ENCODE measurements around the gene LZTFL1. TPM values are rescaled to one million over a fixed set of nuclear protein-coding genes. Genes with fewer than 3 reads are reported as not detected.

Gene LZTFL1
- total and polyA plus RNA-seq, 2 donors (not counting 3 experiments of a cell fraction or from before 2014, with no cell fraction given), result 18.2 to 26.1 TPM

- dilution Hi-C loops (cut with MboI; ENCODE audit: extremely low pct_ligation_motif_present, low sequenced_read_pairs) (no loop called here), intact Hi-C loops (cut with micrococcal nuclease) (loop anchor here (1.0 kb wide), 1 partner anchor 71 kb away; no protein-coding TSS in a partner anchor)
- no peaks in the 10 kb centered on the region for H3K79me2 ChIP-seq (ENCODE audit: control insufficient read depth, insufficient read depth, low read length)
- no peak overlapping the region for H3K4me2 ChIP-seq (ENCODE audit: insufficient read depth, low read length)
- H3K27ac ChIP-seq (ENCODE audit: insufficient read depth, low read depth, low read length), result no peak overlapping the region
- BruUV-seq (replicated peaks), result no TSS peak
- H3K9me1 ChIP-seq (replicated peaks; ENCODE audit: control insufficient read depth, extremely low read depth, insufficient read depth, low read length), result no peaks in the 10 kb centered on the region
- no peaks in the 10 kb centered on the region for H3K27me3 ChIP-seq (ENCODE audit: control insufficient read depth in 2 of 2, insufficient read depth in 2 of 2, low read length in 2 of 2)
- ChIA-PET CTCF (interaction anchor here (0.7 to 3.9 kb wide), 12 partner anchors 9 to 325 kb away, joined by 3 to 39 read pairs (median 6); no protein-coding TSS in a partner anchor), POLR2A (no interaction called here)
- no peak for DNase-seq (ENCODE audit: low read depth, low spot score)
- H2AFZ ChIP-seq (ENCODE audit: low read depth, low read length), result no peak overlapping the region
- peaks cover 5 to 7% of the 10 kb centered on the region in 2 experiments for H3K36me3 ChIP-seq (ENCODE audit: control insufficient read depth in 2 of 2, extremely low read depth in 1 of 2, insufficient read depth in 2 of 2, low read length in 2 of 2)
- no peak overlapping the region for H3K4me3 ChIP-seq (replicated peaks in 1 of 3; ENCODE audit: insufficient read depth in 1 of 3, low read depth in 1 of 3, low read length in 3 of 3)
- H4K20me1 ChIP-seq (replicated peaks; ENCODE audit: control insufficient read depth, extremely low read depth, insufficient read depth, low read length), result no peaks in the 10 kb centered on the region
- H3K9me3 ChIP-seq (replicated peaks; ENCODE audit: control insufficient read depth, insufficient read depth, low read length), result no peaks in the 10 kb centered on the region
- no peak for FAIRE-seq
- TF ChIP-seq EZH2 (IDR thresholded peaks at IDR 0.05; ENCODE audit: borderline replicate concordance, low read depth, low read length, severe bottlenecking) (no peak), CTCF (IDR thresholded peaks at IDR 0.05; ENCODE audit: extremely low read depth in 1 of 2, insufficient read depth in 1 of 2, low read depth in 1 of 2, low read length in 2 of 2) (peak in 1 of 2 donors; percentile 12), FOS (IDR thresholded peaks at IDR 0.05; ENCODE audit: borderline replicate concordance, insufficient read depth, low read length) (no peak), JUN (IDR thresholded peaks at IDR 0.05; ENCODE audit: borderline replicate concordance, insufficient read depth, insufficient read length, low read depth) (no peak), GATA2 (IDR thresholded peaks at IDR 0.05; ENCODE audit: insufficient read depth, insufficient read length, low read depth, low read length) (no peak)
- H3K9ac ChIP-seq (replicated peaks; ENCODE audit: extremely low read depth, insufficient read depth, low read length), result no peak overlapping the region
- H3K4me1 ChIP-seq (ENCODE audit: control insufficient read depth, extremely low read depth, insufficient read depth, low read length), result no peaks in the 10 kb centered on the region
These were observed 9.2 kb downstream of the LZTFL1 start for GRCh38 chr3:45832699-45833098.

- H3K4me3 ChIP-seq (replicated peaks in 1 of 3; ENCODE audit: insufficient read depth in 1 of 3, low read depth in 1 of 3, low read length in 3 of 3), result no peak overlapping the region
- peaks cover 2 to 7% of the 10 kb centered on the region in 2 experiments for H3K36me3 ChIP-seq (ENCODE audit: control insufficient read depth in 2 of 2, extremely low read depth in 1 of 2, insufficient read depth in 2 of 2, low read length in 2 of 2)
- ChIA-PET POLR2A (no interaction called here), CTCF (interaction anchor here (0.9 to 3.9 kb wide), 2 partner anchors 11 to 68 kb away, joined by 5 to 39 read pairs; no protein-coding TSS in a partner anchor)
- no peaks in the 10 kb centered on the region for H3K79me2 ChIP-seq (ENCODE audit: control insufficient read depth, insufficient read depth, low read length)
- H3K4me1 ChIP-seq (ENCODE audit: control insufficient read depth, extremely low read depth, insufficient read depth, low read length), result no peaks in the 10 kb centered on the region
- H2AFZ ChIP-seq (ENCODE audit: low read depth, low read length), result no peak overlapping the region
- no peaks in the 10 kb centered on the region for H4K20me1 ChIP-seq (replicated peaks; ENCODE audit: control insufficient read depth, extremely low read depth, insufficient read depth, low read length)
- no peak overlapping the region for H3K4me2 ChIP-seq (ENCODE audit: insufficient read depth, low read length)
- no peaks in the 10 kb centered on the region for H3K9me1 ChIP-seq (replicated peaks; ENCODE audit: control insufficient read depth, extremely low read depth, insufficient read depth, low read length)
- dilution Hi-C loops (cut with MboI; ENCODE audit: extremely low pct_ligation_motif_present, low sequenced_read_pairs) (no loop called here), intact Hi-C loops (cut with micrococcal nuclease) (no loop called here)
- no TSS peak for BruUV-seq (replicated peaks)
- H3K9me3 ChIP-seq (replicated peaks; ENCODE audit: control insufficient read depth, insufficient read depth, low read length), result no peaks in the 10 kb centered on the region
- no peak for TF ChIP-seq CTCF (IDR thresholded peaks at IDR 0.05; ENCODE audit: extremely low read depth in 1 of 2, insufficient read depth in 1 of 2, low read depth in 1 of 2, low read length in 2 of 2)
- TF ChIP-seq EZH2 (IDR thresholded peaks at IDR 0.05; ENCODE audit: borderline replicate concordance, low read depth, low read length, severe bottlenecking), result no peak
- TF ChIP-seq POLR2AphosphoS5 (IDR thresholded peaks at IDR 0.05; ENCODE audit: insufficient read depth, low read depth, low read length), result no peak
- TF ChIP-seq JUN (IDR thresholded peaks at IDR 0.05; ENCODE audit: borderline replicate concordance, insufficient read depth, insufficient read length, low read depth), result no peak
- TF ChIP-seq MYC (IDR thresholded peaks at IDR 0.05; ENCODE audit: low read depth, low read length), result no peak
- TF ChIP-seq POLR2A (IDR thresholded peaks at IDR 0.05; ENCODE audit: low read depth, low read length), result no peak
- no peak for TF ChIP-seq FOS (IDR thresholded peaks at IDR 0.05; ENCODE audit: borderline replicate concordance, insufficient read depth, low read length)
- no peak for TF ChIP-seq MAX (IDR thresholded peaks at IDR 0.05; ENCODE audit: insufficient read depth, insufficient read length)
- TF ChIP-seq GATA2 (IDR thresholded peaks at IDR 0.05; ENCODE audit: insufficient read depth, insufficient read length, low read depth, low read length), result no peak
- H3K9ac ChIP-seq (replicated peaks; ENCODE audit: extremely low read depth, insufficient read depth, low read length), result no peak overlapping the region
- DNase-seq (ENCODE audit: low read depth, low spot score) (no peak), FAIRE-seq (no peak)
- H3K27me3 ChIP-seq (ENCODE audit: control insufficient read depth in 2 of 2, insufficient read depth in 2 of 2, low read length in 2 of 2), result no peaks in the 10 kb centered on the region
- H3K27ac ChIP-seq (ENCODE audit: insufficient read depth, low read depth, low read length), result no peak overlapping the region
These were observed 11.8 kb downstream of the LZTFL1 start for GRCh38 chr3:45830121-45830520.
